Measurements from ENCODE around the gene RTL1. TPM values are rescaled to one million over a fixed set of nuclear protein-coding genes. Genes with fewer than 3 reads are reported as not detected.

Gene RTL1
- total and polyA plus RNA-seq, 5 experiments from 2014 or later: not detected

GRCh38 chr14:100856056-100856950, 47.2 kb downstream of the RTL1 start:
- no peak for ATAC-seq
- H3K9me3 Mint-ChIP-seq: no peaks in the 10 kb centered on the region
- H3K4me3 Mint-ChIP-seq: no peak overlapping the region

GRCh38 chr14:100855256-100855930, 48.1 kb downstream of the RTL1 start:
- H3K27me3 Mint-ChIP-seq: peaks cover 0 to 11% (median 8%) of the 10 kb centered on the region in 5 donors
- no peak overlapping the region for H3K4me3 Mint-ChIP-seq
- no peaks in the 10 kb centered on the region for H3K36me3 Mint-ChIP-seq
- H3K9me3 Mint-ChIP-seq: no peaks in the 10 kb centered on the region
- DNase-seq: no peak
- POLR2A ChIA-PET: no interaction called here
- H3K4me1 Mint-ChIP-seq: peaks cover 0 to 3% (median 2%) of the 10 kb centered on the region in 4 donors
- no peak for ATAC-seq
- H3K27ac Mint-ChIP-seq: no peak overlapping the region

More at GRCh38 chr14:100856056-100856950, 47.2 kb downstream of the RTL1 start:
- POLR2A ChIA-PET: no interaction called here
- DNase-seq: no peak
- no peaks in the 10 kb centered on the region for H3K36me3 Mint-ChIP-seq
- H3K27ac Mint-ChIP-seq: no peak overlapping the region
- H3K27me3 Mint-ChIP-seq: peaks cover 0 to 16% (median 10%) of the 10 kb centered on the region in 5 donors
- H3K4me1 Mint-ChIP-seq: peaks cover 0 to 2% (median 0%) of the 10 kb centered on the region in 4 donors

- ATAC-seq (no peak), DNase-seq (no peak)
- peaks cover 0 to 3% (median 2%) of the 10 kb centered on the region in 4 donors for H3K4me1 Mint-ChIP-seq
- no peak overlapping the region for H3K27ac Mint-ChIP-seq
- POLR2A ChIA-PET: no interaction called here
- peaks cover 0 to 7% (median 0%) of the 10 kb centered on the region in 5 donors for H3K27me3 Mint-ChIP-seq
- no peaks in the 10 kb centered on the region for H3K36me3 Mint-ChIP-seq
- H3K4me3 Mint-ChIP-seq: no peak overlapping the region
- H3K9me3 Mint-ChIP-seq: no peaks in the 10 kb centered on the region
Observed at GRCh38 chr14:100854435-100854834, 49.1 kb downstream of the RTL1 start.

GRCh38 chr14:100851946-100852620, 51.4 kb downstream of the RTL1 start:
- Mint-ChIP-seq H3K36me3 (no peaks in the 10 kb centered on the region), H3K4me1 (peaks cover 0 to 3% (median 2%) of the 10 kb centered on the region in 4 donors), H3K27ac (no peak overlapping the region), H3K9me3 (no peaks in the 10 kb centered on the region), H3K27me3 (peaks cover 0 to 3% (median 0%) of the 10 kb centered on the region in 5 donors), H3K4me3 (no peak overlapping the region)
- ATAC-seq: no peak
- DNase-seq: no peak
- POLR2A ChIA-PET: no interaction called here

GRCh38 chr14:100851586-100851916, 52.0 kb downstream of the RTL1 start:
- H3K9me3 Mint-ChIP-seq: no peaks in the 10 kb centered on the region
- POLR2A ChIA-PET: no interaction called here
- no peak for DNase-seq
- peaks cover 0 to 3% (median 0%) of the 10 kb centered on the region in 5 donors for H3K27me3 Mint-ChIP-seq
- no peak overlapping the region for H3K27ac Mint-ChIP-seq
- no peak for ATAC-seq
- no peak overlapping the region for H3K4me3 Mint-ChIP-seq
- no peaks in the 10 kb centered on the region for H3K36me3 Mint-ChIP-seq
- H3K4me1 Mint-ChIP-seq: peaks cover 0 to 3% (median 2%) of the 10 kb centered on the region in 4 donors

GRCh38 chr14:100850841-100851585, 52.5 kb downstream of the RTL1 start:
- Mint-ChIP-seq H3K36me3 (no peaks in the 10 kb centered on the region), H3K4me1 (peaks cover 0 to 3% (median 2%) of the 10 kb centered on the region in 4 donors), H3K27me3 (peaks cover 0 to 3% (median 0%) of the 10 kb centered on the region in 5 donors), H3K4me3 (no peak overlapping the region), H3K27ac (no peak overlapping the region), H3K9me3 (no peaks in the 10 kb centered on the region)
- DNase-seq (peak; percentile 49 to 86 (median 69)), ATAC-seq (peak; percentile 70 to 78)
- POLR2A ChIA-PET: no interaction called here

GRCh38 chr14:100849115-100849781, 54.3 kb downstream of the RTL1 start:
- Mint-ChIP-seq H3K36me3 (no peaks in the 10 kb centered on the region), H3K4me3 (no peak overlapping the region), H3K4me1 (peaks cover 0 to 5% (median 4%) of the 10 kb centered on the region in 4 donors), H3K27me3 (peaks cover 0 to 3% (median 0%) of the 10 kb centered on the region in 5 donors), H3K27ac (no peak overlapping the region), H3K9me3 (no peaks in the 10 kb centered on the region)
- no peak for ATAC-seq
- DNase-seq: peak in 2 of 10 donors; percentile 3 to 6
- POLR2A ChIA-PET: no interaction called here

GRCh38 chr14:100846309-100846859, 57.1 kb downstream of the RTL1 start:
- POLR2A ChIA-PET: no interaction called here

GRCh38 chr14:100845341-100845740, 58.2 kb downstream of the RTL1 start:
- POLR2A ChIA-PET: no interaction called here
- Mint-ChIP-seq H3K4me3 (no peak overlapping the region), H3K36me3 (no peaks in the 10 kb centered on the region), H3K9me3 (no peaks in the 10 kb centered on the region), H3K27me3 (no peaks in the 10 kb centered on the region), H3K27ac (no peak overlapping the region), H3K4me1 (peaks cover 0 to 10% (median 3%) of the 10 kb centered on the region in 4 donors)
- no peak for ATAC-seq
- DNase-seq: no peak

More at GRCh38 chr14:100846309-100846859, 57.1 kb downstream of the RTL1 start:
- Mint-ChIP-seq H3K4me3 (no peak overlapping the region), H3K4me1 (peaks cover 0 to 12% (median 5%) of the 10 kb centered on the region in 4 donors), H3K27ac (no peak overlapping the region), H3K9me3 (no peaks in the 10 kb centered on the region), H3K36me3 (no peaks in the 10 kb centered on the region), H3K27me3 (no peaks in the 10 kb centered on the region)
- DNase-seq (no peak), ATAC-seq (no peak)

- POLR2A ChIA-PET: no interaction called here
- Mint-ChIP-seq H3K27ac (no peak overlapping the region), H3K27me3 (no peaks in the 10 kb centered on the region), H3K4me3 (no peak overlapping the region), H3K9me3 (no peaks in the 10 kb centered on the region), H3K4me1 (peaks cover 0 to 10% (median 3%) of the 10 kb centered on the region in 4 donors), H3K36me3 (no peaks in the 10 kb centered on the region)
- no peak for DNase-seq
- ATAC-seq: no peak
Observed at GRCh38 chr14:100844846-100845245, 58.7 kb downstream of the RTL1 start.

GRCh38 chr14:100844421-100844820, 59.1 kb downstream of the RTL1 start:
- peaks cover 0 to 10% (median 3%) of the 10 kb centered on the region in 4 donors for H3K4me1 Mint-ChIP-seq
- no peaks in the 10 kb centered on the region for H3K9me3 Mint-ChIP-seq
- POLR2A ChIA-PET: no interaction called here
- ATAC-seq (no peak), DNase-seq (no peak)
- no peaks in the 10 kb centered on the region for H3K36me3 Mint-ChIP-seq
- H3K27ac Mint-ChIP-seq: peak overlapping the region in 1 of 10 donors; percentile 10
- H3K4me3 Mint-ChIP-seq: no peak overlapping the region
- no peaks in the 10 kb centered on the region for H3K27me3 Mint-ChIP-seq

- Mint-ChIP-seq H3K9me3 (no peaks in the 10 kb centered on the region), H3K36me3 (no peaks in the 10 kb centered on the region), H3K4me1 (peaks cover 0 to 10% (median 3%) of the 10 kb centered on the region in 4 donors), H3K4me3 (no peak overlapping the region), H3K27ac (peak overlapping the region in 1 of 10 donors; percentile 10), H3K27me3 (no peaks in the 10 kb centered on the region)
- ATAC-seq (no peak), DNase-seq (no peak)
- POLR2A ChIA-PET: no interaction called here
Observed at GRCh38 chr14:100844082-100844408, 59.5 kb downstream of the RTL1 start.

Data from naive thymus-derived CD8-positive, alpha-beta T cell (primary cell).